Activated effector memory CD4-positive, alpha-beta T cell treated with Interleukin-2 at 50 U/mL for 16 hours (primary cell): ENCODE measurements around the gene RETREG1.

ENCODE experiments used
- DNase-seq: peaks from one replicate; pipeline ENCODE4 v3.0.0-alpha.2; 2020

The RETREG1 gene

GRCh38 chr5:16521521-16522483 is 95.0 kb downstream of the RETREG1 start:
- DNase-seq = no peak

- DNase-seq = no peak
These were observed 96.0 kb downstream of the RETREG1 start for GRCh38 chr5:16520841-16521240.

- DNase-seq = no peak
These were observed 97.4 kb downstream of the RETREG1 start for GRCh38 chr5:16519435-16519834.

- no peak for DNase-seq
These were observed 98.2 kb downstream of the RETREG1 start for GRCh38 chr5:16518606-16519005.

- no peak for DNase-seq
These were observed 101.3 kb downstream of the RETREG1 start for GRCh38 chr5:16515532-16515931.

DNA sequence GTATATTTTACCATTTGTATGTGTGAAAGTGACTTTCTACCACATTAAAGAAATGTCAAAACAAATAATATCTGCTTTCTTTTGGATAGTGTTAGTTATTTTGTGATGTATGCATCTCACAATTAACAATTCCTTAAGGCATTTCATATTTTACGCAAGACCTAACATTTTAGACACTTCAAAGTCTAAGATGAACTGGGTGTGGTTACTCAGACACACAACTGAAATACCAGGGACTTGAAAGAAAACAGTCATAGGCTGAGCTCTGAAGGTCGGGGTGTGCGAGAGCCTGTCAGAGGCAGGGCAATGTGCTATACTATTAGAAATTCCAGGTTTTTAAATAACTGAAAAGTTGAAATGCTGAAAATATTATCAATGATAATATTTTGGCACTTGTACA is 106.7 kb downstream of the RETREG1 start:
- no peak for DNase-seq

GRCh38 chr5:16508730-16509531 is 107.9 kb downstream of the RETREG1 start:
- DNase-seq = no peak

GRCh38 chr5:16507716-16508115 is 109.1 kb downstream of the RETREG1 start:
- DNase-seq = no peak

DNA sequence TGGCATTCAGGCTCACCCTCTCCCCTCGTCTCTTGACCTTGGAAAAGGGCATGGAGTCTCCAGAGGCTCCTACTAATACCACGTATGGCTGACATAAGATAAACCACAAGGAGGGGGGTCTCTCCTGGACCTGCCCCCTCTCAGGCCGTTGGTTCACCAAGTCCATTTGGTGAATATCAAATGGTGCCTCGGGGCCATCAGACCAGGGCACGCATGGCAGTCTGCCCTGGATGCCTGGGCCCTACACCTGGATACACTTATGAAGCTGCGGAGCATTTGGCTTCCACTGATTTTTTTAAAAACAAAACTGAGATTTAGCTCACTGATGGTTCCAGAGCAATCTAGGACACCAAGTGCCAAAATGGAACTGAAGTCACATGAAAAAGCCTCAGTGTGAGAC is 110.9 kb downstream of the RETREG1 start:
- DNase-seq = no peak

DNA sequence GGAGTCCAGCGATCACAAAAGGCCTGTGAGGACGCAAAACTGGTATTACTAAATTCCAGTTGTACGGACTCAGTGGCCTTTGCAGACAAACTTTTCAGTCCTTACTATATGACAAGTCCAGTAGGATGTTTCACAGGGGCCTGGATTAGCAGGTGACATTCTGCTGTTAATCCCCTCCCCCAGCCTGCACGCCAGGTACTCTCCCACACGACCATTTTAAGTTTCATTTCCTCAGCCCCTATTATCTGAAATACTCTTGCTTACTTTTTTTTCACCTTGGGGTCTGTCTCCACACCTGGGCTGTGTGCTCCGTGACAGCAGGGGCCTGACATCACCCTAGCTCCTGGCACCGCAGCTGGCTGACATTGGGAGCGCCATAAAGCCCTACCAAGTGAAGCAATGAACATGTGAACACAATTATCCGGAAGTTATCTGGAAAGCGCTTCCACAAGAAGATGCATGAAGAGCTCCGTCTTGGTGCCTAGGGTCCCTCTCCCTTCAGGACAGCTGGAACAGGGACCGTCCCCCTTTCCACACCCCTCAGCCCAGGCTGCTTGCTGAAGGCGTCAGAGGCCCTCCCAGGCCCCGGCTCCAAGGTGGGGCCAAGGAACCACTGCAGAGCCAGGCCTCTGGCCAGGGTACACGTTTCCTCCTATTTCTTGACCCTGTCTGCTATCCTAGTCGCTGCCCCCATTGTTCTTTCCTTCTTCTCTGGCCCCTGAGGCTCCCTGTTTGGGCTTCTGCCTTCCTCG is 111.5 kb downstream of the RETREG1 start:
- no peak for DNase-seq

DNA sequence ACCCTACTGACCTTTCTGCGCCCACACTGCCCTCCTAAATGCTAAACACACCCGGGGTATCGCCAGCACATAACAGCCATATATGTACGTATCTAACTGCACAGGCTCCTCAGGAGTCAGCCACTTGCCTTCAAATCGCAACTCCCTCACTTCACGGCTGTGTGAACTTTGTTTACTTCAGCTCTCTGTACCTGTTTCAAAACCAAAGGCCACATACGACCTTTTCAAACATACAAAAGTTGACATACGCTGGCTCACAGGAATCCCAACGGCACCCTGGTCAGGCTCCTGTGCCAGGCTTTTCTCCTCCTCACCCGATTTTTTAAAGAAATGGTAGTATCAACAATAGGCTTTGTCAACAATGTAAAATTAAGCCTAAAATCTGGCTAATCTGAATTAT is 112.2 kb downstream of the RETREG1 start:
- DNase-seq = no peak

- DNase-seq = no peak
These were observed 113.9 kb downstream of the RETREG1 start for GRCh38 chr5:16502866-16503265.

- no peak for DNase-seq
These were observed 116.8 kb downstream of the RETREG1 start for GRCh38 chr5:16500024-16500423.

DNA sequence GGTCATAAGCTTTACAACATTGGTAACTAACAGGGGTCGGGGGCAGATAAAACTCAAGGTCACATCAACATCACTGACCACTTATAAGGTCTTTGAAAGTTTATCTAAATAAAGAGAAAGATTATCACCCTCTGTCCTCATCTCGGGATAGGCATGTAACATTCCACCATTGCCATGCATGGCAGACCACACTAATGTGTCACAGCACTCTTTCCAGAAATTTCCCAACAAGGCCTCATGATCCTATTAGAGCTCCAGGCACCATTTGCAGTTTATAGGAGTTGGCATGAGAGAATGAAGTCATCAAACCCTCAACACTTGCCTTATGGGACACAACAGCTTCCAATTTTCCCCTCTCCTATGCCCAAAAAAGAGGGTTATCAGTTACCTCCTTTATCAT is 119.3 kb downstream of the RETREG1 start:
- no peak for DNase-seq

DNA sequence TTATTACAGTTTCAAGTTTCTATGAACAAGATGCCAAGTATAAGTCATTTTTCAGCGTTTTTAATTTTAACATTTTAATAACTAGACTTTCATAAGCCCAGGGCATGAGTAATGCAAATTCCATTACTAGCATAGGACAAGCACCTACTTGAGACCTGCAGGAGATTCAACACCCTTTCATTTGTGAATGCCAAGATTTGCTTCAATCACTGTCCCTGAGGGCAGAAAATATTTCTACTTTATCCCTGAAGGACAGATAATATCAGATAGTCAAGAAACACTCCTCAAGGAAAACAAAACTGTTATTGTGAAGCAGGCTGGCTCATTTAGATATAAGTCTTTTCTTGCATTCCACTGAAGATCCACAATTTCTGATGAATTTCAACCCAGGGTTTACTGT is 123.5 kb downstream of the RETREG1 start:
- DNase-seq = no peak

GRCh38 chr5:16492398-16493140 is 124.2 kb downstream of the RETREG1 start:
- DNase-seq = no peak

GRCh38 chr5:16490911-16491310 is 125.9 kb downstream of the RETREG1 start:
- no peak for DNase-seq

GRCh38 chr5:16489322-16489791 is 127.4 kb downstream of the RETREG1 start:
- no peak for DNase-seq

DNA sequence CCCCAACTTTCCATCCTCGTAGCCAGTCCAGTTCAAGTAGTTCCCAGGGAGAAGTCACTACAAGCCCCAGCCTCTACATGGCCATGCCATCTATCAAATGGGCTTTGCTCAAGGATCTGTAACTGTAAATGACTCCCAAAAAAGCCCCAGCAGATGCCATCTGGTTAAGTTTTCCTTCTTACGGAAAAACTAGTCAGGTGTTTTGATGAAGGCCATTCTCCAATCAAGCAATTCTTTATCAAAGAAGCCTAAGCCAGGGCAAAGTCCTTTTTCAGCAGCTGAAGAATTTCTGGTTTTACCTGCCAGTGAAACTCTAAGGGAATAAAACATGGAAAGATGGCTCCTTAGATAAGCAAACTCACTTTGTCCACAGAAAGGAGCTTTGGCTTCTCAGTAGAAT is 129.3 kb downstream of the RETREG1 start:
- no peak for DNase-seq

DNA sequence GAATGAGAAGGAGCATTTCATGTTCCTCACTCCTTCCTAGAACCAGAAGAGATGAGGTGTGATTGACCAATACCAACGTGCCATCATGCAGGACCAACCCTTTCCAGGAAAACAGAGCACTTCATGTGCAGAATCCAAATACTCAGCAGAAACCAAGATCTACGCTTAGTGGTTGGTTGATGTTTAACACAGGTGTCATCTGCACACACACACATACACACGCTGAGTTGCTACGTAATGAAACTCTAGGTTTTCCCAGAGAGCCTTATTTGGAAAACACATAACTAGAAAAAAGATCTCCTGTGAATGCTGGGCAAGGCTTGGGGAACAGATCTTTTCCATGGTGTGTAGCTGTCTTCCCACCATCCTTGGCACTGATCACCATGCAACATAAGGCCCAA is 130.1 kb downstream of the RETREG1 start:
- DNase-seq = no peak

GRCh38 chr5:16485656-16486055 is 131.1 kb downstream of the RETREG1 start:
- DNase-seq = no peak

DNA sequence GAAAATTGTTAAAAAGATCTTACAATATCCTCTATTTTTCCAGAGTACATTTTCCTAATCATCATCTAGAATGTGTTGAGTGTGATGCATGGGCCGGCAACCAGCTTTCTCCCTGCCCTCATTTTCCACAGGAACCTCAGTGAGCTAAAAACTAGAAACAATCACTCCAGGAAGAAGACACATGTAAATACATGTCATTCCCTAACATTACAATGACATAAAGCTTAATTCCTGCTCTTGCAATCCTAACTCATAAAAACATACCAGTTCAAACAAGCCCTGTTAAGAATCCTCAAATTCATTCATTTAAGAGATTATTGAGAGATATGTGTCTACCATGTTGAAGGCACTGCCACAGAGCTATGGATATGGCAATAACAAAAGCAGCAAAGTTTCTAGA is 132.7 kb downstream of the RETREG1 start:
- DNase-seq = no peak
